Liver (tissue), 9 donors: ENCODE results near the gene HS3ST6. TPM values are rescaled to one million over a fixed set of nuclear protein-coding genes. Genes with fewer than 3 reads are reported as not detected.
"Not testable (repeated sequence)": the region's sequence is repeated elsewhere in the genome, so short reads cannot be mapped to it uniquely, and the experiment has no call there.

Source experiments
- DNase-seq: peaks from one replicate; pipeline ENCODE4 v3.0.0-alpha.2; 2017; ENCODE audit warnings: low spot score
- H3K27ac ChIP-seq, 2 donors: one replicate each; pipeline ENCODE4 v1.7.0; 2013; ENCODE audit warnings: inconsistent platforms in 2 of 2, low read length in 2 of 2, control low read depth in 1 of 2, low read depth in 1 of 2, mild to moderate bottlenecking in 1 of 2
- H3K27me3 ChIP-seq, 4 donors: one replicate each; pipeline versions ENCODE4 v1.6.1 to v1.7.0; 2013; ENCODE audit warnings: low read length in 3 of 4, inconsistent platforms in 1 of 4, mild to moderate bottlenecking in 1 of 4, moderate library complexity in 1 of 4; ENCODE audit not compliant: control insufficient read depth in 4 of 4, insufficient read depth in 4 of 4
- H3K36me3 ChIP-seq, 4 donors: one replicate each; pipeline versions ENCODE4 v1.6.1 to v1.7.0; 2013; ENCODE audit warnings: low read length in 3 of 4, mild to moderate bottlenecking in 3 of 4, low read depth in 1 of 4, moderate library complexity in 1 of 4; ENCODE audit not compliant: control insufficient read depth in 4 of 4, insufficient read depth in 3 of 4
- H3K4me1 ChIP-seq, 4 donors: one replicate each; pipeline versions ENCODE4 v1.6.1 to v1.7.0; 2013; ENCODE audit warnings: low read length in 3 of 4, mild to moderate bottlenecking in 3 of 4, moderate library complexity in 1 of 4; ENCODE audit not compliant: control insufficient read depth in 4 of 4, insufficient read depth in 4 of 4
- H3K4me3 ChIP-seq, 3 donors: one replicate each; pipeline versions ENCODE4 v1.6.1 to v1.7.0; 2013; ENCODE audit warnings: low read length in 3 of 3, control low read depth in 1 of 3, low read depth in 1 of 3, mild to moderate bottlenecking in 1 of 3
- H3K9ac ChIP-seq, 2 donors: one replicate each; pipeline ENCODE4 v1.7.0; 2013; ENCODE audit warnings: low read length in 2 of 2, mild to moderate bottlenecking in 2 of 2, moderate library complexity in 2 of 2, control low read depth in 1 of 2, low read depth in 1 of 2
- H3K9me3 ChIP-seq, 4 donors: one replicate each; pipeline versions ENCODE4 v1.6.1 to v1.7.0; 2013; ENCODE audit warnings: low read length in 3 of 4; ENCODE audit not compliant: control insufficient read depth in 4 of 4
- FOXA2 ChIP-seq: IDR thresholded peaks from 2 replicates; pipeline ENCODE4 v1.6.1; 2016; ENCODE audit warnings: antibody characterized with exemption
- GABPA ChIP-seq, 2 donors: IDR thresholded peaks in 1 of 2; conservative IDR thresholded peaks in 1 of 2; 2 replicates each; pipeline ENCODE4 v1.6.1; 2016; ENCODE audit warnings: antibody characterized with exemption in 2 of 2, mild to moderate bottlenecking in 1 of 2, moderate library complexity in 1 of 2
- HNF4A ChIP-seq, 2 donors: conservative IDR thresholded peaks; 2 replicates each; pipeline ENCODE4 v1.6.1; 2016; ENCODE audit warnings: antibody characterized with exemption in 2 of 2, mild to moderate bottlenecking in 2 of 2
- HNF4G ChIP-seq: IDR thresholded peaks from 2 replicates; pipeline ENCODE4 v1.6.1; 2016; ENCODE audit warnings: antibody characterized with exemption
- RXRA ChIP-seq, 2 donors: IDR thresholded peaks; 2 replicates each; pipeline ENCODE4 v1.6.1; 2017 to 2018; ENCODE audit warnings: antibody characterized with exemption in 2 of 2, mild to moderate bottlenecking in 1 of 2
- YY1 ChIP-seq: IDR thresholded peaks from 2 replicates; pipeline ENCODE4 v1.6.1; 2016; ENCODE audit warnings: antibody characterized with exemption, mild to moderate bottlenecking
- WGBS: extraction: QIAGEN DNeasy Blood & Tissue Kit; methylation state at CpG from one replicate; pipeline ENCODE4 v1.1.7; 2013; 5-methylcytosine and 5-hydroxymethylcytosine counted together
- polyA plus RNA-seq, 2 donors: library from polyadenylated mRNA; stranded (reverse) in 1 of 2; unstranded in 1 of 2; fragments of 200-250 nt in 1 of 2; fragments of >200 nt in 1 of 2; fragmentation: Nextera tagmentation in 1 of 2; extraction: Ambion mirVana in 1 of 2; gene quantifications; one replicate each; pipeline versions ENCODE4 v1.2.1 to v1.2.3, GENCODE V29; 2013 to 2015
- total RNA-seq, 2 donors: library from RNA; depleted of rRNA; stranded (reverse); fragments of >200 nt; gene quantifications; one replicate each; pipeline ENCODE4 v1.2.3, GENCODE V29; 2014
- TF ChIP-seq, protein P1 (sequence below): IDR thresholded peaks from 2 replicates; pipeline ENCODE4 v1.6.1; 2016; ENCODE audit warnings: antibody characterized with exemption
- TF ChIP-seq, protein P2 (sequence below): fragments of 150-350 bp; IDR thresholded peaks from 2 replicates; pipeline ENCODE4 v1.5.1; 2017; ENCODE audit warnings: improper control_type of control experiment, low read depth, low read length; ENCODE audit not compliant: missing input control
- donor health status: healthy.
- donor health status: healthy.
- donor health status: healthy.
- donor health status: healthy.
- donor health status: healthy.

HS3ST6 gene
- total and polyA plus RNA-seq, 4 donors: not detected

GRCh38 chr16:1958715-1959268 lies 40.6 kb upstream of the HS3ST6 start:
- H3K9me3 ChIP-seq: no peaks in the 10 kb centered on the region
- peak overlapping the region in 1 of 2 donors; percentile 50 for H3K27ac ChIP-seq
- H3K9ac ChIP-seq: peak overlapping the region in 1 of 2 donors; percentile 72
- peaks cover 4 to 26% (median 21%) of the 10 kb centered on the region in 4 donors for H3K4me1 ChIP-seq
- TF ChIP-seq GABPA (IDR thresholded peaks at IDR 0.05 in 1 of 2, conservative IDR thresholded peaks at IDR 0.05 in 1 of 2): no peak
- TF ChIP-seq, protein P1, sequence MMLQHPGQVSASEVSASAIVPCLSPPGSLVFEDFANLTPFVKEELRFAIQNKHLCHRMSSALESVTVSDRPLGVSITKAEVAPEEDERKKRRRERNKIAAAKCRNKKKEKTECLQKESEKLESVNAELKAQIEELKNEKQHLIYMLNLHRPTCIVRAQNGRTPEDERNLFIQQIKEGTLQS: no peak
- no peak for TF ChIP-seq HNF4A (conservative IDR thresholded peaks at IDR 0.05)
- TF ChIP-seq FOXA2: no peak
- TF ChIP-seq, protein P2, sequence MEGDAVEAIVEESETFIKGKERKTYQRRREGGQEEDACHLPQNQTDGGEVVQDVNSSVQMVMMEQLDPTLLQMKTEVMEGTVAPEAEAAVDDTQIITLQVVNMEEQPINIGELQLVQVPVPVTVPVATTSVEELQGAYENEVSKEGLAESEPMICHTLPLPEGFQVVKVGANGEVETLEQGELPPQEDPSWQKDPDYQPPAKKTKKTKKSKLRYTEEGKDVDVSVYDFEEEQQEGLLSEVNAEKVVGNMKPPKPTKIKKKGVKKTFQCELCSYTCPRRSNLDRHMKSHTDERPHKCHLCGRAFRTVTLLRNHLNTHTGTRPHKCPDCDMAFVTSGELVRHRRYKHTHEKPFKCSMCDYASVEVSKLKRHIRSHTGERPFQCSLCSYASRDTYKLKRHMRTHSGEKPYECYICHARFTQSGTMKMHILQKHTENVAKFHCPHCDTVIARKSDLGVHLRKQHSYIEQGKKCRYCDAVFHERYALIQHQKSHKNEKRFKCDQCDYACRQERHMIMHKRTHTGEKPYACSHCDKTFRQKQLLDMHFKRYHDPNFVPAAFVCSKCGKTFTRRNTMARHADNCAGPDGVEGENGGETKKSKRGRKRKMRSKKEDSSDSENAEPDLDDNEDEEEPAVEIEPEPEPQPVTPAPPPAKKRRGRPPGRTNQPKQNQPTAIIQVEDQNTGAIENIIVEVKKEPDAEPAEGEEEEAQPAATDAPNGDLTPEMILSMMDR: no peak
- H3K36me3 ChIP-seq: peaks cover 0 to 26% (median 7%) of the 10 kb centered on the region in 4 donors
- DNase-seq: no peak
- WGBS: 29% methylated on average over 14 of the region's 14 CpGs
- H3K27me3 ChIP-seq: no peaks in the 10 kb centered on the region
- H3K4me3 ChIP-seq: peak overlapping the region in 1 of 3 donors; percentile 92

DNA sequence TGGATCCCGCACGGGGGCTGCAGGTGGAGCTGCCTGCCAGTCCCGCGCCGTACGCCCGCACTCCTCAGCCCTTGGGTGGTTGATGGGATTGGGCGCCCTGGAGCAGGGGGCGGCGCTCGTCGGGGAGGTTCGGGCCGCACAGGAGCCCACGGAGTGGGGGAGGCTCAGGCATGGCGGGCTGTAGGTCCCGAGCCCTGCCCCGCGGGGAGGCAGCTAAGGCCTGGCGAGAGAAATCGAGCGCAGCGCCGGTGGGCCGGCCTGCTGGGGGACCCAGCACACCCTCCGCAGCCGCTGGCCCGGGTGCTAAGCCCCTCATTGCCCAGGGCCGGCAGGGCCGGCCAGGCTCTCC lies 39.9 kb upstream of the HS3ST6 start:
- H3K4me3 ChIP-seq, H3K9ac ChIP-seq, H3K27ac ChIP-seq, DNase-seq, H3K27me3 ChIP-seq, H3K9me3 ChIP-seq: not testable (repeated sequence)
- H3K4me1 ChIP-seq: peaks cover 3 to 20% (median 15%) of the 10 kb centered on the region in 4 donors
- 70% methylated on average over 30 of the region's 30 CpGs for WGBS
- peaks cover 0 to 19% (median 6%) of the 10 kb centered on the region in 4 donors for H3K36me3 ChIP-seq

- H3K9ac ChIP-seq, DNase-seq, H3K27me3 ChIP-seq, H3K9me3 ChIP-seq, H3K27ac ChIP-seq, H3K4me3 ChIP-seq: not testable (repeated sequence)
- WGBS: 93% methylated on average over 21 of the region's 22 CpGs
- Histone ChIP-seq H3K36me3 (peaks cover 0 to 14% (median 6%) of the 10 kb centered on the region in 4 donors), H3K4me1 (peaks cover 2 to 19% (median 15%) of the 10 kb centered on the region in 4 donors)
These were observed 39.4 kb upstream of the HS3ST6 start for GRCh38 chr16:1957434-1958142.

- Histone ChIP-seq H3K4me3 (no peak overlapping the region), H3K9ac (no peak overlapping the region), H3K27ac (no peak overlapping the region), H3K27me3 (no peaks in the 10 kb centered on the region), H3K4me1 (peaks cover under 1 to 3% (median 2%) of the 10 kb centered on the region in 4 donors), H3K9me3 (no peaks in the 10 kb centered on the region), H3K36me3 (no peaks in the 10 kb centered on the region)
- WGBS: 95% methylated on average over 22 of the region's 22 CpGs
- TF ChIP-seq HNF4G: no peak
- no peak for TF ChIP-seq RXRA (IDR thresholded peaks at IDR 0.05)
- TF ChIP-seq YY1: no peak
- TF ChIP-seq, protein P2: no peak
- TF ChIP-seq HNF4A (conservative IDR thresholded peaks at IDR 0.05): no peak
- no peak for DNase-seq
These were observed 35.5 kb upstream of the HS3ST6 start for GRCh38 chr16:1953734-1954133.
